ENCODE measurements around the gene CLCN6. TPM values are rescaled to one million over a fixed set of nuclear protein-coding genes. Genes with fewer than 3 reads are reported as not detected.

CLCN6 gene
- total and polyA plus RNA-seq, 2 of the 8 experiments (the other 6 are each of a cell fraction or from before 2014, with no cell fraction given) = 15.7 to 26.0 TPM

DNA sequence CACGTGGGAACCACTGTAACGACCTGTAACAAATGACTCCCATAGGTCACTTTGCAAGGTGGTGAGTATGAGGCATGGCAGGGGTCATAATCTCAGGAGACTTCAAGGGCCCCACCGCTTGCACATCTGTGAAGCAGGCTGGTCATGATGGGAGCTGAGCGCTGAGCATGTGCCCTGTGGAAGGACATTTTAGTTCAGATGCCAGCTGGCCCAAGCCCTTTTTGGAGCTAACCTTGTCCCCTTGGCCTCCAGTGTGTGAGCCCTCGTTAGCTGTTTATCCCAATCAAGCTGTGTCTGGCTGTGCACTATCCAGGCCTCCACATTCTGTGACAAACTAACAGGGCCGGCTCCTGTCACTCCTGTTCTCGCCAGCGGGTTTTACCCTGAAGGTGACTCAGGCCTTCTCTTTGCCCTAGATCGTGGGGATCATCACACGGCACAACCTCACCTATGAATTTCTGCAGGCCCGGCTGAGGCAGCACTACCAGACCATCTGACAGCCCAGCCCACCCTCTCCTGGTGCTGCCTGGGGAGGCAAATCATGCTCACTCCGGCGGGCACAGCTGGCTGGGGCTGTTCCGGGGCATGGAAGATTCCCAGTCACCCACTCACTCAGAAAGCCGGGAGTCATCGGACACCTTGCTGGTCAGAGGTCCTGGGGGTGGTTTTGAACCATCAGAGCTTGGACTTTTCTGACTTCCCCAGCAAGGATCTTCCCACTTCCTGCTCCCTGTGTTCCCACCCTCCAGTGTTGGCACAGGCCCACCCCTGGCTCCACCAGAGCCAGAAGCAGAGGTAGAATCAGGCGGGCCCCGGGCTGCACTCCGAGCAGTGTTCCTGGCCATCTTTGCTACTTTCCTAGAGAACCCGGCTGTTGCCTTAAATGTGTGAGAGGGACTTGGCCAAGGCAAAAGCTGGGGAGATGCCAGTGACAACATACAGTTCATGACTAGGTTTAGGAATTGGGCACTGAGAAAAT lies 34.0 kb downstream of the CLCN6 start:
- Histone ChIP-seq H2BK20ac (ENCODE audit: low read length) (no peak overlapping the region), H3K27me3 (replicated peaks in 1 of 4; ENCODE audit: control insufficient read depth in 3 of 4, extremely low read depth in 1 of 4, insufficient read depth in 3 of 4, low read length in 3 of 4) (no peaks in the 10 kb centered on the region), H3K79me1 (ENCODE audit: low read depth, low read length) (no peaks in the 10 kb centered on the region), H3K4me3 (ENCODE audit: extremely low read depth in 1 of 4, insufficient read depth in 2 of 4, low read depth in 3 of 4, low read length in 4 of 4) (no peak overlapping the region), H4K8ac (ENCODE audit: extremely low read depth, insufficient read depth, low read length) (no peak overlapping the region; the same call in 1 of the 2 replicates), H3K9me3 (ENCODE audit: insufficient read depth in 2 of 2, low read depth in 1 of 2, low read length in 1 of 2) (no peaks in the 10 kb centered on the region), H4K20me1 (replicated peaks in 1 of 2; ENCODE audit: control insufficient read depth in 1 of 2, insufficient read depth in 2 of 2, low read length in 2 of 2) (peaks cover 10 to 17% of the 10 kb centered on the region in 2 experiments), H2BK5ac (ENCODE audit: low read depth, low read length) (no peak overlapping the region), H2AFZ (ENCODE audit: low read length) (no peak overlapping the region), H2BK15ac (ENCODE audit: low read length) (no peak overlapping the region), H3K56ac (replicated peaks; ENCODE audit: insufficient read length, low read depth, low read length) (no peak overlapping the region), H2AK5ac (ENCODE audit: low read depth, low read length) (no peak overlapping the region), H3K79me2 (ENCODE audit: control insufficient read depth in 1 of 2, insufficient read depth in 2 of 2, low read length in 2 of 2) (no peaks in the 10 kb centered on the region), H3K9ac (replicated peaks in 1 of 4; ENCODE audit: extremely low read depth in 1 of 4, low read depth in 3 of 4, low read length in 3 of 4) (no peak overlapping the region), H3K27ac (ENCODE audit: low read depth, low read length) (no peak overlapping the region), H2BK120ac (replicated peaks; ENCODE audit: low read depth, low read length) (no peak overlapping the region), H3K23ac (ENCODE audit: insufficient read length) (no peak overlapping the region), H3K36me3 (ENCODE audit: control insufficient read depth in 2 of 4, insufficient read depth in 4 of 4, low read length in 3 of 4) (peaks cover 43 to 79% (median 70%) of the 10 kb centered on the region in 4 experiments), H3K14ac (ENCODE audit: insufficient read length) (no peak overlapping the region), H3K18ac (ENCODE audit: extremely low read depth, low read length) (no peak overlapping the region), H3K4me2 (ENCODE audit: insufficient read depth in 1 of 2, low read depth in 2 of 2, low read length in 2 of 2) (no peak overlapping the region), H3K4me1 (replicated peaks in 1 of 4; ENCODE audit: control insufficient read depth in 3 of 4, insufficient read depth in 4 of 4, low read length in 3 of 4) (no peaks in the 10 kb centered on the region), H3K4ac (replicated peaks; ENCODE audit: insufficient read length, low read depth, low read length) (no peak overlapping the region), H4K5ac (ENCODE audit: insufficient read length, low read depth, low read length) (no peak overlapping the region), H2BK12ac (ENCODE audit: low read depth, low read length) (no peak overlapping the region), H4K91ac (replicated peaks; ENCODE audit: insufficient read length, low read length) (no peak overlapping the region), H3K23me2 (ENCODE audit: low read depth, low read length) (no peaks in the 10 kb centered on the region)
- ChIA-PET CTCF (ENCODE audit: partially characterized antibody) (interaction anchor here (0.8 to 8.8 kb wide), 19 partner anchors 8 to 267 kb away, joined by 3 to 67 read pairs (median 5); partner anchors contain the start of gene NPPA), POLR2A (ENCODE audit: partially characterized antibody) (interaction anchor here (0.5 to 8.1 kb wide), 3 partner anchors 17 to 68 kb away, joined by 3 to 72 read pairs (median 3); no protein-coding TSS in a partner anchor)
- no peak for TF ChIP-seq RXRA (IDR thresholded peaks at IDR 0.05; ENCODE audit: insufficient read depth, low read depth, low read length)
- no peak for DNase-seq (ENCODE audit: low read depth in 1 of 2, low spot score in 2 of 2)
- 93% methylated on average over 18 of the region's 20 CpGs; no CpG with 5 or more reads in 1 of the 2 experiments for WGBS, 2 experiments (ENCODE audit: extremely low coverage in 1 of 2, insufficient coverage in 1 of 2, insufficient read length in 1 of 2, insufficient replicate concordance in 2 of 2, low coverage in 1 of 2, low lambda C conversion rate in 2 of 2, missing lambda C conversion rate in 1 of 2)
- FAIRE-seq = no peak
